GM12878 (cell line): ENCODE data around the gene SPINK4.

Experiments used
- CHD2 ChIP-seq: IDR thresholded peaks from 2 replicates; pipeline ENCODE4 v1.6.1; 2011; ENCODE audit warnings: low read depth, low read length, improper control_type of control experiment, borderline replicate concordance
- CTCF ChIP-seq, 3 experiments: IDR thresholded peaks in 2 of 3; conservative IDR thresholded peaks in 1 of 3; 2 replicates each; pipeline ENCODE4 v1.5.1; 2011; ENCODE audit warnings: low read depth in 3 of 3, low read length in 3 of 3, mild to moderate bottlenecking in 3 of 3, control low read depth in 2 of 3, moderate library complexity in 2 of 3, inconsistent platforms in 1 of 3, mixed read lengths in 1 of 3; ENCODE audit not compliant: control insufficient read depth in 2 of 3, insufficient read depth in 1 of 3; ENCODE audit errors: extremely low read depth in 1 of 3
- E2F4 ChIP-seq: IDR thresholded peaks from 2 replicates; pipeline ENCODE4 v1.6.1; 2012; ENCODE audit warnings: low read depth, low read length, improper control_type of control experiment
- MAX ChIP-seq: IDR thresholded peaks from 2 replicates; pipeline ENCODE4 v1.6.1; 2012; ENCODE audit warnings: low read depth, low read length, improper control_type of control experiment
- POLR2A ChIP-seq: IDR thresholded peaks from 2 replicates; pipeline ENCODE4 v1.6.1; 2011; ENCODE audit warnings: low read depth, mild to moderate bottlenecking, low read length
- RAD51 ChIP-seq: fragments of 450-650 bp; IDR thresholded peaks from 2 replicates; pipeline ENCODE4 v1.6.1; 2016; ENCODE audit warnings: moderate library complexity, mild to moderate bottlenecking, inconsistent platforms

GRCh38 chr9:33230756-33231622 lies 9.0 kb upstream of the SPINK4 start:
- TF ChIP-seq MAX = no peak
- no peak for TF ChIP-seq CTCF (IDR thresholded peaks at IDR 0.05 in 2 of 3, conservative IDR thresholded peaks at IDR 0.05 in 1 of 3; ENCODE audit: control insufficient read depth in 2 of 3, extremely low read depth in 1 of 3, insufficient read depth in 1 of 3, low read depth in 3 of 3, low read length in 3 of 3)
- no peak for TF ChIP-seq POLR2A
- TF ChIP-seq E2F4 = no peak
- TF ChIP-seq RAD51 = no peak
- no peak for TF ChIP-seq CHD2
